Measurements from ENCODE around the gene COL4A1. TPM values are rescaled to one million over a fixed set of nuclear protein-coding genes. Genes with fewer than 3 reads are reported as not detected.

Gene COL4A1
- total and polyA plus RNA-seq, 8 donors: 418 to 1,057 (median 547) TPM

GRCh38 chr13:110225003-110225402 lies 82.0 kb downstream of the COL4A1 start:
- intact Hi-C loops (cut with DNase I): no loop called here

GRCh38 chr13:110224519-110224918 lies 82.4 kb downstream of the COL4A1 start:
- Histone ChIP-seq H3K27ac (no peak overlapping the region), H3K4me1 (peaks cover 9 to 18% of the 10 kb centered on the region in 2 donors), H3K9me3 (no peaks in the 10 kb centered on the region), H3K36me3 (no peaks in the 10 kb centered on the region), H3K27me3 (no peaks in the 10 kb centered on the region), H3K4me3 (no peak overlapping the region)
- ATAC-seq (no peak), DNase-seq (no peak)
- intact Hi-C loops (cut with DNase I): no loop called here
- no peak for TF ChIP-seq CTCF (IDR thresholded peaks at IDR 0.05)

More at GRCh38 chr13:110225003-110225402, 82.0 kb downstream of the COL4A1 start:
- no peak for TF ChIP-seq CTCF (IDR thresholded peaks at IDR 0.05)
- DNase-seq (no peak), ATAC-seq (no peak)
- Histone ChIP-seq H3K4me1 (peaks cover 9 to 18% of the 10 kb centered on the region in 2 donors), H3K4me3 (no peak overlapping the region), H3K9me3 (no peaks in the 10 kb centered on the region), H3K27ac (no peak overlapping the region), H3K36me3 (no peaks in the 10 kb centered on the region), H3K27me3 (no peaks in the 10 kb centered on the region)

GRCh38 chr13:110221406-110222117 lies 85.4 kb downstream of the COL4A1 start:
- intact Hi-C loops (cut with DNase I): no loop called here
- ATAC-seq (peak; percentile 38), DNase-seq (peak in 2 of 4 donors; percentile 28 to 32)
- no peaks in the 10 kb centered on the region for H3K9me3 ChIP-seq
- H3K27me3 ChIP-seq: peaks cover 0 to 8% of the 10 kb centered on the region in 2 donors
- H3K36me3 ChIP-seq: no peaks in the 10 kb centered on the region
- no peak overlapping the region for H3K4me3 ChIP-seq
- no peak for TF ChIP-seq CTCF (IDR thresholded peaks at IDR 0.05)
- H3K27ac ChIP-seq: peak overlapping the region; percentile 14 to 60
- H3K4me1 ChIP-seq: peaks cover 24 to 25% of the 10 kb centered on the region in 2 donors

GRCh38 chr13:110220471-110220870 lies 86.5 kb downstream of the COL4A1 start:
- DNase-seq: no peak
- Histone ChIP-seq H3K27ac (no peak overlapping the region), H3K4me1 (peaks cover 21 to 24% of the 10 kb centered on the region in 2 donors), H3K36me3 (no peaks in the 10 kb centered on the region), H3K4me3 (no peak overlapping the region), H3K27me3 (peaks cover 0 to 8% of the 10 kb centered on the region in 2 donors), H3K9me3 (no peaks in the 10 kb centered on the region)
- TF ChIP-seq CTCF (IDR thresholded peaks at IDR 0.05): no peak
- ATAC-seq: no peak
- intact Hi-C loops (cut with DNase I): no loop called here

GRCh38 chr13:110218581-110219201 lies 88.3 kb downstream of the COL4A1 start:
- DNase-seq: peak in 2 of 4 donors; percentile 57 to 59
- no peak overlapping the region for H3K4me3 ChIP-seq
- TF ChIP-seq CTCF (IDR thresholded peaks at IDR 0.05): no peak
- H3K36me3 ChIP-seq: peaks cover 0 to 2% of the 10 kb centered on the region in 2 donors
- intact Hi-C loops (cut with DNase I): no loop called here
- peaks cover 0 to 8% of the 10 kb centered on the region in 2 donors for H3K27me3 ChIP-seq
- ATAC-seq: no peak
- H3K27ac ChIP-seq: peak overlapping the region in 1 of 2 donors; percentile 28
- H3K4me1 ChIP-seq: peaks cover 19 to 24% of the 10 kb centered on the region in 2 donors
- no peaks in the 10 kb centered on the region for H3K9me3 ChIP-seq
